HG03025 (cell line): ENCODE results near the gene POLE4.

Experiments
- ATAC-seq: cut with Tn5 transposase; IDR thresholded peaks from one replicate; pipeline ENCODE4 v1.9.1; 2021; ENCODE audit warnings: mild to moderate bottlenecking, moderate library complexity; ENCODE audit not compliant: unreplicated experiment, low FRiP score

Gene POLE4

DNA sequence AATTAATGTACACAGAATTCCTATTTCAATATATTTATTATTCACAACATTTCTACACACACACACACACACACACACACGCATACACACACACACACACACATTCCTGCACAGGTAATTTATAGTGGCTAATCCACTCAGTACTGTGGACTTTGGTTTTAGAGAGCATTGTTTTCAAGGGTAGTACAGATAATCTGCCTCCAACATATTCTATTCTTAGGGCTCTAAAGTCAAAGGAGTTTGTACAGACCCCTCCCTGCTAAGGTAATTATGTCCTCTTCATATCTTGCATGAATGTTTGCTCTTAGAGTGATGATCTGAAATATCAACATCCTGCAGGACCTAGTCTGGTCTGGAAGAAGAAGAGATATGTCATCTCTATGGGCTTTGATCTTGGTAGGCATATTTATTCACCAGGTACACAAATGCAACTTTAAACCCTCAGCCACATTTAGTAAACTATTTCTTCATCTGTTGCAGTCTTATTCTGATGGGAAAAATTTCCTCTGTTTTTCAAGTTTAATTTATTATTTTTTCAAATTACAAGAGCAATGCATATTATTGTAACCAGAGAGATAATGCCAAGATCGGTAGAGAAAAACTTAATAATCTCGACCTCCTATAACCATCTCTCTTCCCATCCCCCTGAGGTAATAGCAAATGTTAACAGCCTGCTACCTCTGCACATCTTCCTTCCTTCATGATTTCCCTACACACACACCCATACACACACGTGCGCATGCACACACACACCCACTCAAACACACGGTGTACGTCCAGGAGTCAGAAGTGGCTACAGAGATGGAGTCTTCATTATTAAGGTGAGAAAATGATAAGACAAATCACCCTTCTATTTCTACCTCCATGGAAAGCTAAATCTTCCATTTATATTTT, 18.3 kb upstream of the POLE4 start:
- no peak for ATAC-seq

DNA sequence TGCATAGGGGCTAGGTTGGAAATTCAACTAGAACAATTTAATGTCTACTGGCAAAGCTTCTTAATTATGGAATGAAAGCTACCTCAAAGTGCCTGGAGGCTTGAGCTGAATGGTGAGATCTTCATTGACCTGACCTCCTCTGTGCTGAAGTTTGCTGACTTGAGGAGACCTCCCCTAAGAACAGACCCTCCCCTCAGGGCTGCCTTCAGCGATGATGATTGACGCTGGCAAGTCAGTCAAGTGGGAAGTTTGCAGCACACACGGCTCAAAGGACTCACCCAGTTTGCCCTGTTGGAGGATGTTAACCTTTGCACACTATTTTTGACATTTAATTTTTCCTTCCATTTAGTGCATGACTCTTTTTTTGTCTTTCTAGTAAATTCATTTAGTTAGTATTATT, 17.2 kb upstream of the POLE4 start:
- ATAC-seq: no peak

- no peak for ATAC-seq
Observed at GRCh38 chr2:74942263-74942662, 16.2 kb upstream of the POLE4 start.

DNA sequence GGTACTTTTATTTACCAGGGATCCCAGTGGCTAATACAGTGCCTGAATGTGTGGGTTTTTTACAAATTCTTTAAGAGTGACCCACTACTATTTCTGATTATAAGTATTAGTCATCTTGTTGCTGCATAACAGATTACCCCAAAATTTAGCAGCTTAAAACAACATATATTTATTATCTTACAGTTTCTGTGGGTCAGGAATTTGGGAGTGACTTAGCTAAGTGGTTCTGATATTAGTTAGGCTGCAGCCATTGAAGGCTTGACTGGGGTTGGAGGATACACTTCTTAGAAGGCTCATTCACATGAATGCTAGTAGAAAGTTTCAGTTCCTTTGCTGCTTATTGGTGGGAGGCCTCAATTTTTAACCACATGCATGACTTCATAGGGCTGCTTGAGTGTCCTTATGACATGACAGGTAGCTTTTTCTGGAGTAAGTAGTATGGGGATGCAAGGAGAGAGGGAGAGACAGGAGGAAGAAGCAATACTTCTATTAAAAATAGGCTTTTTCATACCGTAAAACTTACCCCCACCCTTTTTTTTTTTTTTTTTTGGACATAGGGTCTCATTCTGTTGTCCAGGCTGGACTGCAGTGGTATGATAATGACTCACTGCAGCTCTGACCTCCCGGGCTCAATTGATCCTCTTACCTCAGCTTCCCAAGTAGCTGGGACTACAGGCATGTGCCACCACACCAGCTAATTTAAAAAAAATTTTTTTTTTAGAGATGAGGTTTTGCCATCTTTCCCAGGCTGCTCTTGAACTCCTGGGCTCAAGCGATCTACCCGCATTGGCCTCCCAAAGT, 13.3 kb upstream of the POLE4 start:
- ATAC-seq: peak; percentile 100

GRCh38 chr2:74945788-74946331, 12.6 kb upstream of the POLE4 start:
- ATAC-seq: no peak

DNA sequence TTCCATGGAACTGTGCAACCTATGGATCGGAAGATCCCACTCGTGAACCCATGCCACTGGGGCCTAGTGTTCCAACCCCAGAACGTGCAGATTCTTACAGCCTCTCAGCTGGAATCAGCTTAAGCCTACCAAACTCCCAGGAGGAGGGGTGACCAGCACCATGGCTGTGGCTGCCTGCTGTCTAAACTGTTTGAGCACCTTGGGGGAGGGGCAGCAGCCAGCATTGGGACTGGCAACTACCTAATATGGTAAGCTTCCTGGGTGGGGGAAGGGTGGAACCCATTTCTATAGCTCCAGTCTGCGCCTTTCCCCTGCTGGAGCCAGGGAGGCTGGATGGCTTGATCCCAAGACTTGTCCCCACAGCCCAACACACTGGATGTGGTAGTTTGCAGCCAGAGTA, 10.7 kb upstream of the POLE4 start:
- no peak for ATAC-seq

GRCh38 chr2:74948779-74949178, 9.7 kb upstream of the POLE4 start:
- no peak for ATAC-seq

DNA sequence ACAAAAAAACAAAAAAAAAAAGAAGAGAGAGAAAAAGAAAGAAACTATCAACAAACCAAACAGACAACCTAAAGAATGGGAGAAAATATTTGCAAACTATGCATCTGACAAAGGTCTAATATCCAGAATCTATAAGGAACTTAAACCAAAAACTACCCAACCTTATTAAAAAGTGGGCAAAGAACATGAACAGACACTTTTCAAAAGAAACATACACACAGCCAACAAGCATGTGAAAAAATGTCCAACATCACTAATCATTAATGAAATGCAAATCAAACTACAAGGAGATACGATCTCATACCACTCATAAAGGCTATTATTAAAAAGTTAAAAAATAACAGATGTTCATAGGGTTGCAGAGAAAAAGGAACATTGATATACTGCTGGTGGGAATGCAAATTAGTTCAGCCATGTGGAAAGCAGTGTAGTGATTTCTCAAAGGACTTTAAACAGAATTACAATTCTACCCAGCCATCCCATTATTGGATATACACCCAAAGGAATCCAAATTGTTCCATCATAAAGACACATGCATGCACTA, 7.2 kb upstream of the POLE4 start:
- ATAC-seq: no peak

DNA sequence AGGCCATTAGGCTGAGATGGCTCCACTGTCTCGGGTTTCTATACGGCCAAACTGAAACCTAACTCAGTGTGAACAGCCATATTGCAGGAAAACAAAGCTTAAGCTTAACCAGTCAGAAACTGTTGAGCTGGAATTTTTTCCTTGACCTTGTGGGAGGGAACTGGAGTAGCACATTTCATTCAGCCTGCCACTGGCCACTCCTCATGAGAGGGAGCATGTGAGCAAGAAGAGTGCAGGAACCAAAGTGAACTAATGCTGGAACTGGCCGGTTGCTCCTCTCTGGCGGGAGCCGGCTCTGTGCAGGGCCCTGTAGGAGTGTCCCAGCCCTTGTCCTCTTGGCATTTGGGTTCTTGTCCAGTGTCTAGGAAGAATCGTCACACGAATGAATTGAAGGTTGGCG, 5.9 kb upstream of the POLE4 start:
- ATAC-seq: no peak

DNA sequence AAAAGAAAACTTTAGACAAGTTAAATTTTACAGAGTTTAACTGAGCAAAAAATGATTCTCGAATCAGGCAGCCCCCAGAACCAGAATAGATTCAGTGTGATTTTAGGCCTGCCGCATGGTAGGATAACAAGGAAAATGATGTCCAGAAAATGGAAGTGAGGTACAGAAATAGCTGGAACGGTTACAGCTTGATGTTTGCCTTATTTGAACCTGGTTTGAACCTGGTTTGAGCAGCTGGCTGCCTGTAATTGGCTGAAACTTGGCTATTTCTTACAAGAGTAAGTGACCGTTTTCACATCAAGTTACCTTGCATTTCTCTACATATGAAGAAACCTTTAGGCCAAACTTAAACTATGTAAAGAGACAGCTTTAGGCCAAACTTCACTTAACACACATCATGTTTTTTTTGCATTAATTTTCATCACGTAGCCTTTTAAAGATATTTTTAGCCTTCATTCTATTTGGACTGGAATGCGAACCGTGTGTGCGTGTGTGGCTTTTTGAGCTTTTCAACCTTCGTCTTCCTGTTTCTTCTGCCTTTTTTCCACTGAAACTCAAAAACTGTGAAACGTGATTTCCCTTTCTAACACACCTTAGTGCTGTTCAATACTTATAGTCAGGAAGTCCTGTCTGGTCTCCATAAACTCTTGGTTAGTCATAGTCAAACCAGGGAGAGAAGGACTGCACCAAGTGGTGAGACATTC, 4.5 kb upstream of the POLE4 start:
- ATAC-seq: no peak

DNA sequence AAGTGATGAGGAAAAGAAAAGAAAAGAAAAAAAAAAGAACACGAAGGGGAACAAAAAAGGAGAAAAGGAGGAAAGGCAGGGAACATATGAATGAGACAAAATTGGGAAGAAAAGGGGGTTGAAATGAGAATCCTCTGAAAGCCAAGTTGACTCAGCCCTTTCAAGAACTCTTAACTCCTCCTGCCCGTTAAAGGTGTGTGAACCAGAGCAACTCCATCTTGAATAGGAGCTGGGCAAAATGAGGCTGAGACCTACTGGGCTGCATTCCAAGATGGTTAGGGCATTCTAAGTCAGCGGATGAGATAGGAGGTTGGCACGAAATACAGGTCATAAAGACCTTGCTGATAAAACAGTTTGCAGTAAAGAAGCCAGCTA, 4.0 kb upstream of the POLE4 start:
- ATAC-seq: no peak

DNA sequence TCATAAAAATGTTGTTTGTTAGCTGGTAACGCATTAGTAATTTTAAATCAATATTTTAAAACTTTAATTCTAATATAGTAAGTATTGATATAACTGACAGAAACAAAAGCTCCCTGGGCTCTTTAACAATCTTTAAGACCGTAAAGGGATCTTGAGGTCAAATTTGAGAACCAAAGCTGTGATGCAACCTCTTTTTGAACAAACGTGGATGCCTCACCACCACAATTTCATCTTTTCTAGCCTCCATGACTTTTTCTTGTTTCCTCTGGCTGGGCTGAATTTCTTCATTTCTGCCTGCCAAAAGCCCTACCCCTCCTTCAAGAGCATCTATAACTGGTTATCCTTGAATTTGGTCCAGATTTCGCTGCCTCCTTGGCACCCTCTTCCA, 563 bp upstream of the POLE4 start:
- ATAC-seq: no peak

GRCh38 chr2:74959106-74959751, 786 bp downstream of the POLE4 start:
- ATAC-seq: no peak

GRCh38 chr2:74966887-74967286, 8.4 kb downstream of the POLE4 start:
- no peak for ATAC-seq

DNA sequence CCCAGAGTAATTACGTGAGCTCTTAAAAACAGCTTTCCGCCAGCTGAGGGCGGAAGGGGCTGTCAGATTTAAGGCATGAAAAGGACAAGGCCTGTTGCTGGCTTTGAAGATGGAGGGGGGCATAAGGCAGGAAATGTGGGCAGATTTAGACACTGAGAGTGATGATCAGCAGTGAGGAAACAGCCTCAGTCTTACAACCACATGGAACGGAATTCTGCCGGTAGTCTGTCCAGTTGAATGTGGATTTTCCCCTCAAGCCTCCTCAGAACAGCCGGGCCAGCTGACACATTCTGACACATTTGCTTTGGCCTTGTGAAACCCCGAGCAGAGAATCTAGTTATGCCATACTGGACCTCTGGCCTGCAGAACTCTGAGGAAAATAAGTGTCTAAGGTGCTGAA, 16.6 kb downstream of the POLE4 start:
- ATAC-seq: no peak

- ATAC-seq: no peak
Observed at GRCh38 chr2:74979844-74980243, 21.4 kb downstream of the POLE4 start.

- no peak for ATAC-seq
Observed at GRCh38 chr2:74982577-74982976, 24.1 kb downstream of the POLE4 start.

DNA sequence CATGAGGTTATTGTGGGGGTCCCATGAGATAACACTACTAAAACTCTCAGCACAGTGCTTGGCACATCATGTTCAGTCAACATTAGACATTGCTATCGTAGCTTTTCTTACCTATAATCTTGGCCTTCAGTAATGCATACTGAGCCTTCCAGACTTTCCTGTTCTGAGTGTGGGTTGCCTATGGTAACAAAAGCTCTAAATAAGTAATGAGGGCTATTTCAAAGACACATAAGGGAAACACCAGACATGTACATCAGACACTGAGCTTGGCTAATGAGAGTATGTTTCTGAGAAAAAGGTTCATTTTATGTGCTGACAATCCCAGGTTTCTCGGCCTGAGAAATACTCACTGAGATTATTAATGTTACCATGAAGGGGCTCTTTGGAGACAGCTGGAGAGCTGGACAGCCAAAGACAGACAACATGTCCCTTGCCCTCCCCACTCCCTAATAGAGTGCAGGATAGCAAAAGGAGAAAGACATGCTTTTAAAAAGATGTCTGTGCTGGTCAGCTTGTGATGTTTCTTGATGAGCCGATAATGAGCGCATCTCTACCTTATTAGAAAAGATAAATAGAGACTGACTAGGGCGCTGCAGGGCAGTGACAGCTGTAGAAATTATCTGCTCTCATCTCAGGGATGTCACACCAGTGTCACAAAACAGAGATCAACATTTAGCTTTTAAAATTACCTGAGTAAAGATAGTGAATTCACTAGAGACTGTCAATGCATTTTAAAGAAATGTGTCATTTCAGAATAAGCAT, 25.4 kb downstream of the POLE4 start:
- ATAC-seq: no peak

GRCh38 chr2:74984947-74985637, 26.6 kb downstream of the POLE4 start:
- ATAC-seq: no peak
